GM12878 (cell line): ENCODE data around the gene KIRREL3. TPM values are rescaled to one million over a fixed set of nuclear protein-coding genes. Genes with fewer than 3 reads are reported as not detected.

ENCODE experiments used
- ATAC-seq: fragments of 200-7000 bp; cut with Tn5 transposase; 3 replicates; pipeline ENCODE4 v1.9.1; 2020; ENCODE audit warnings: mild to moderate bottlenecking, moderate library complexity
- BruUV-seq: library from RNA; stranded (reverse); fragments of 400-500 nt; replicated peaks from 2 replicates; lab custom pipeline; 2021; lab: Mats Ljungman, UMichigan
- CTCF ChIA-PET: fragments of 300-600 bp; sonication (Branson Sonifier 250); formaldehyde crosslinking; extraction: SDS; loops from one replicate; lab custom pipeline; 2021; ENCODE audit warnings: inconsistent platforms; lab: Yijun Ruan, JAX
- POLR2A ChIA-PET: fragments of 350-600 bp; formaldehyde crosslinking; extraction: SDS; loops from one replicate; lab custom pipeline; 2021; ENCODE audit warnings: inconsistent platforms; lab: Charles Lee
- RAD21 ChIA-PET: fragments of 300-600 bp; sonication (Branson Sonifier 250); formaldehyde crosslinking; loops from one replicate; lab custom pipeline; 2023; ENCODE audit warnings: antibody characterized with exemption; ENCODE audit not compliant: unreplicated experiment; lab: Charles Lee
- SMC1A ChIA-PET: fragments of 300-600 bp; sonication (Branson Sonifier 250); formaldehyde crosslinking; loops from one replicate; lab custom pipeline; 2023; ENCODE audit not compliant: unreplicated experiment, uncharacterized antibody; lab: Charles Lee
- DNase-seq: peaks from one replicate; pipeline ENCODE4 v3.0.0-alpha.2; 2011; ENCODE audit warnings: low read depth, low spot score
- FAIRE-seq: peaks from 3 replicates; lab custom pipeline; 2011; peaks lifted over from hg19 to GRCh38; lab: Jason Lieb, UNC
- H2AFZ ChIP-seq: 2 replicates; pipeline ENCODE4 v1.6.0; 2011; ENCODE audit warnings: low read depth, low read length, control low read depth; ENCODE audit not compliant: control insufficient read depth
- H3K27ac ChIP-seq: 2 replicates; pipeline ENCODE4 v1.5.1; 2011; ENCODE audit warnings: control low read depth; ENCODE audit not compliant: control insufficient read depth, insufficient read depth
- H3K27me3 ChIP-seq, 2 experiments: replicated peaks in 1 of 2; 2 replicates each; pipeline versions ENCODE4 v1.6.0 to v1.6.1; 2011; ENCODE audit warnings: low read length in 1 of 2; ENCODE audit not compliant: control insufficient read depth in 2 of 2, insufficient read depth in 2 of 2
- H3K36me3 ChIP-seq, 2 experiments: 2 replicates each; pipeline ENCODE4 v1.5.1; 2011; ENCODE audit warnings: low read length in 1 of 2; ENCODE audit not compliant: control insufficient read depth in 2 of 2, insufficient read depth in 2 of 2
- H3K4me1 ChIP-seq: 2 replicates; pipeline ENCODE4 v1.6.1; 2011; ENCODE audit warnings: mild to moderate bottlenecking, low read length, moderate library complexity, mixed read lengths; ENCODE audit not compliant: control insufficient read depth, insufficient read depth
- H3K4me2 ChIP-seq: 2 replicates; pipeline ENCODE4 v1.6.0; 2011; ENCODE audit warnings: control low read depth; ENCODE audit not compliant: control insufficient read depth, insufficient read depth
- H3K4me3 ChIP-seq: fragments of 200-600 bp; sonication (generic); 2 replicates; pipeline ENCODE4 v1.5.1; 2016
- H3K79me2 ChIP-seq: 2 replicates; pipeline ENCODE4 v1.6.0; 2011; ENCODE audit warnings: low read length; ENCODE audit not compliant: control insufficient read depth, insufficient read depth
- H3K9ac ChIP-seq: 2 replicates; pipeline ENCODE4 v1.8.0; 2011; ENCODE audit warnings: low read length, control low read depth, mixed read lengths; ENCODE audit not compliant: control insufficient read depth, insufficient read depth
- H3K9me3 ChIP-seq: replicated peaks from 3 replicates; pipeline ENCODE4 v1.5.1; 2011; ENCODE audit warnings: mild to moderate bottlenecking, low read length; ENCODE audit not compliant: control insufficient read depth, insufficient read depth
- H4K20me1 ChIP-seq: 2 replicates; pipeline ENCODE4 v1.6.0; 2011; ENCODE audit not compliant: control insufficient read depth, insufficient read depth
- HDAC6 ChIP-seq: fragments of 200-600 bp; sonication (generic); IDR thresholded peaks from one replicate; pipeline ENCODE4 v1.8.0; 2017; ENCODE audit warnings: antibody characterized with exemption; ENCODE audit not compliant: unreplicated experiment
- MTA3 ChIP-seq: IDR thresholded peaks from 2 replicates; pipeline ENCODE4 v1.6.1; 2012; ENCODE audit warnings: low read length, inconsistent platforms, borderline replicate concordance
- MYB ChIP-seq: fragments of 150-350 bp; IDR thresholded peaks from 2 replicates; pipeline ENCODE4 v1.6.1; 2014; ENCODE audit warnings: mild to moderate bottlenecking, low read depth, low read length, borderline replicate concordance
- POU2F2 ChIP-seq: IDR thresholded peaks from 3 replicates; pipeline ENCODE4 v1.6.1; 2011; ENCODE audit warnings: low read depth, mild to moderate bottlenecking, low read length, borderline replicate concordance
- REST ChIP-seq: IDR thresholded peaks from 2 replicates; pipeline ENCODE4 v1.6.1; 2012; ENCODE audit warnings: mild to moderate bottlenecking, low read depth, low read length
- SMAD5 ChIP-seq: IDR thresholded peaks from 2 replicates; pipeline ENCODE4 v1.6.1; 2016; ENCODE audit warnings: antibody characterized with exemption, low read depth
- SMARCA5 ChIP-seq: fragments of 450-650 bp; IDR thresholded peaks from 2 replicates; pipeline ENCODE4 v1.6.1; 2017; ENCODE audit warnings: mild to moderate bottlenecking
- TAF1 ChIP-seq: IDR thresholded peaks from 2 replicates; pipeline ENCODE4 v1.6.1; 2011; ENCODE audit warnings: mild to moderate bottlenecking, low read depth, low read length, borderline replicate concordance
- YBX1 ChIP-seq: fragments of 450-650 bp; IDR thresholded peaks from 2 replicates; pipeline ENCODE4 v1.6.1; 2016; ENCODE audit warnings: antibody characterized with exemption
- ZBTB40 ChIP-seq: fragments of 450-650 bp; IDR thresholded peaks from 2 replicates; pipeline ENCODE4 v1.6.1; 2016; ENCODE audit warnings: mild to moderate bottlenecking, moderate library complexity, borderline replicate concordance
- WGBS: methylation state at CpG from one replicate; pipeline ENCODE4 v1.1.6; 2016; ENCODE audit warnings: low lambda C conversion rate; ENCODE audit not compliant: insufficient replicate concordance, insufficient coverage; ENCODE audit errors: missing lambda C conversion rate; 5-methylcytosine and 5-hydroxymethylcytosine counted together
- in situ Hi-C: fragments of 300-500 bp; cut with MboI; formaldehyde crosslinking; loops from 9 replicates; pipeline ENCODE4 v1.14.3; 2018; ENCODE audit warnings: mixed read lengths
- intact Hi-C: fragments of 100-400 bp; cut with micrococcal nuclease; formaldehyde crosslinking; loops from one replicate; pipeline ENCODE4 v1.14.2; 2022; ENCODE audit not compliant: unreplicated experiment
- polyA plus RNA-seq, 11 experiments: library from polyadenylated mRNA; depleted of rRNA in 4 of 11; unstranded in 6 of 11; stranded (reverse) in 5 of 11; fragments of >200 nt; fragmentation: Nextera tagmentation in 4 of 11; fragmentation: Illumina TruSeq in 1 of 11; extraction: Ambion mirVana in 4 of 11; extraction: Trizol in 1 of 11; gene quantifications; 1 replicate in 1 of 11; 2 replicates in 10 of 11; pipeline versions ENCODE4 v1.2.1 to v1.2.3, GENCODE V29; 2011 to 2016; ENCODE audit warnings: inconsistent platforms in 2 of 11, missing spikeins in 2 of 11, low read depth in 1 of 11
- total RNA-seq, 4 experiments: library from RNA; depleted of rRNA in 3 of 4; stranded (reverse); fragments of >200 nt in 3 of 4; fragmentation: Illumina TruSeq in 1 of 4; extraction: Trizol in 1 of 4; gene quantifications; 2 replicates each; pipeline versions ENCODE4 v1.2.1 to v1.2.3, GENCODE V29; 2013 to 2021
- TF ChIP-seq, protein P1 (sequence below): IDR thresholded peaks from 2 replicates; pipeline ENCODE4 v1.6.1; 2011; ENCODE audit warnings: borderline replicate concordance, low read depth, mild to moderate bottlenecking, moderate library complexity, low read length; ENCODE audit not compliant: insufficient read depth, poor library complexity, severe bottlenecking
- TF ChIP-seq, protein P2 (sequence below): fragments of 450-650 bp; IDR thresholded peaks from 2 replicates; pipeline ENCODE4 v1.6.1; 2017; ENCODE audit warnings: borderline replicate concordance

KIRREL3 gene
- total and polyA plus RNA-seq, 10 of the 15 experiments (the other 5 are each of a cell fraction or from before 2014, with no cell fraction given), result under 0.01 TPM; not detected in 9

DNA sequence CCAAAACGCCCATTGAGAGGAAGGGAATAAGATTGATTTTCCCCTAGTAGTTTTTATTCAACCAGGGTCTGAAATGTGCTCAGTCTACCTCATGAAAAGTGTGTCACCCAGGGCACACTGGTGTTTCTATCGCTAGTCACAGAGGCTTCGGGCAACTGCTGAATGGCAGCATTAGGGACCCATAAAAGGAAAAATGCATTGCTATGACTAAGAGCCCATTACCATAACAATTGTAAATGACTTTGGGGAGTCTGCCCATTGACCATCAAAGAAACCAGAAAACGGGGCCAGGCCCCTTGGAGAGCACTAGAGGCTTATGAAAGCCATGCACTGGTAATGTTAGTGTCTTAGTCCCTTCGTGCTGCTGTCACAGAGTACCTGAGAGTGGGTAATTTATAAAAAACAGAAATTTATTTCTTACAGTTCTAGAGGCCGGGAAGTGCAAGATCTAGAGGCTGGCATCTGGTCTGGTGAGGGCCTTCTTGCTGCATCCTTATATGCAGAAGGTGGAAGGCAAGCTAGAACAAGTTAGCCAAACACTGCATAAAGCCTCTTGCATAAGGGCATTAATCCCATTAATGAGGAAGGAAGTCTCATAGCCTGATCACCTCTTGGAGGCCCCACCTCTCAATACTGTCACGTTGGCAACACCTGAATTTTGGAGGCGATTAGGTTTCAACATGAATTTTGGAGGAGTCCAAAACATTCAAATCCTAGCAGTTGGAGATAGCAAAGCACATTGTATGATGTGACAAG lies 338.4 kb downstream of the KIRREL3 start:
- H4K20me1 ChIP-seq, result no peaks in the 10 kb centered on the region
- RAD21 ChIA-PET, result no interaction called here
- 16% methylated on average over 8 of the region's 8 CpGs for WGBS

More for the DNA sequence above, 338.4 kb downstream of the KIRREL3 start:
- Histone ChIP-seq H3K4me3 (no peak overlapping the region), H3K36me3 (no peaks in the 10 kb centered on the region), H3K27ac (no peak overlapping the region), H3K9me3 (no peaks in the 10 kb centered on the region), H3K4me2 (no peak overlapping the region), H3K9ac (no peak overlapping the region), H3K79me2 (no peaks in the 10 kb centered on the region), H3K4me1 (no peaks in the 10 kb centered on the region), H3K27me3 (peaks cover 2 to 4% of the 10 kb centered on the region in 2 experiments; a peak in 2 of 4 replicates), H2AFZ (no peak overlapping the region)
- in situ Hi-C loops (no loop called here), intact Hi-C loops (no loop called here)
- no peak for FAIRE-seq
- no TSS peak for BruUV-seq
- ChIA-PET CTCF (interaction anchor here (1.1 kb wide), 1 partner anchor 8 kb away, joined by 3 read pairs; no protein-coding TSS in a partner anchor), POLR2A (no interaction called here), SMC1A (no interaction called here)
- DNase-seq, result no peak
- TF ChIP-seq MYB (no peak), ZBTB40 (no peak), HDAC6 (no peak), SMAD5 (no peak), MTA3 (no peak), YBX1 (no peak), POU2F2 (no peak), REST (no peak), SMARCA5 (no peak), TAF1 (no peak)
- TF ChIP-seq, protein P1, sequence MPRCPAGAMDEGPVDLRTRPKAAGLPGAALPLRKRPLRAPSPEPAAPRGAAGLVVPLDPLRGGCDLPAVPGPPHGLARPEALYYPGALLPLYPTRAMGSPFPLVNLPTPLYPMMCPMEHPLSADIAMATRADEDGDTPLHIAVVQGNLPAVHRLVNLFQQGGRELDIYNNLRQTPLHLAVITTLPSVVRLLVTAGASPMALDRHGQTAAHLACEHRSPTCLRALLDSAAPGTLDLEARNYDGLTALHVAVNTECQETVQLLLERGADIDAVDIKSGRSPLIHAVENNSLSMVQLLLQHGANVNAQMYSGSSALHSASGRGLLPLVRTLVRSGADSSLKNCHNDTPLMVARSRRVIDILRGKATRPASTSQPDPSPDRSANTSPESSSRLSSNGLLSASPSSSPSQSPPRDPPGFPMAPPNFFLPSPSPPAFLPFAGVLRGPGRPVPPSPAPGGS, result no peak
- TF ChIP-seq, protein P2, sequence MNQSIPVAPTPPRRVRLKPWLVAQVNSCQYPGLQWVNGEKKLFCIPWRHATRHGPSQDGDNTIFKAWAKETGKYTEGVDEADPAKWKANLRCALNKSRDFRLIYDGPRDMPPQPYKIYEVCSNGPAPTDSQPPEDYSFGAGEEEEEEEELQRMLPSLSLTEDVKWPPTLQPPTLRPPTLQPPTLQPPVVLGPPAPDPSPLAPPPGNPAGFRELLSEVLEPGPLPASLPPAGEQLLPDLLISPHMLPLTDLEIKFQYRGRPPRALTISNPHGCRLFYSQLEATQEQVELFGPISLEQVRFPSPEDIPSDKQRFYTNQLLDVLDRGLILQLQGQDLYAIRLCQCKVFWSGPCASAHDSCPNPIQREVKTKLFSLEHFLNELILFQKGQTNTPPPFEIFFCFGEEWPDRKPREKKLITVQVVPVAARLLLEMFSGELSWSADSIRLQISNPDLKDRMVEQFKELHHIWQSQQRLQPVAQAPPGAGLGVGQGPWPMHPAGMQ, result no peak
- ATAC-seq, result no peak
